Stimulated activated CD8-positive, alpha-beta memory T cell treated with anti-CD3 and anti-CD28 coated beads, Interleukin-12 subunit alpha, Interleukin-12 subunit beta, amount 100 ng/mL, for 1 hour (primary cell): ENCODE results near the gene RECK.

Source experiments
- DNase-seq: peaks from one replicate; pipeline ENCODE4 v3.0.0-alpha.2; 2020; ENCODE audit warnings: low read depth

RECK gene

DNA sequence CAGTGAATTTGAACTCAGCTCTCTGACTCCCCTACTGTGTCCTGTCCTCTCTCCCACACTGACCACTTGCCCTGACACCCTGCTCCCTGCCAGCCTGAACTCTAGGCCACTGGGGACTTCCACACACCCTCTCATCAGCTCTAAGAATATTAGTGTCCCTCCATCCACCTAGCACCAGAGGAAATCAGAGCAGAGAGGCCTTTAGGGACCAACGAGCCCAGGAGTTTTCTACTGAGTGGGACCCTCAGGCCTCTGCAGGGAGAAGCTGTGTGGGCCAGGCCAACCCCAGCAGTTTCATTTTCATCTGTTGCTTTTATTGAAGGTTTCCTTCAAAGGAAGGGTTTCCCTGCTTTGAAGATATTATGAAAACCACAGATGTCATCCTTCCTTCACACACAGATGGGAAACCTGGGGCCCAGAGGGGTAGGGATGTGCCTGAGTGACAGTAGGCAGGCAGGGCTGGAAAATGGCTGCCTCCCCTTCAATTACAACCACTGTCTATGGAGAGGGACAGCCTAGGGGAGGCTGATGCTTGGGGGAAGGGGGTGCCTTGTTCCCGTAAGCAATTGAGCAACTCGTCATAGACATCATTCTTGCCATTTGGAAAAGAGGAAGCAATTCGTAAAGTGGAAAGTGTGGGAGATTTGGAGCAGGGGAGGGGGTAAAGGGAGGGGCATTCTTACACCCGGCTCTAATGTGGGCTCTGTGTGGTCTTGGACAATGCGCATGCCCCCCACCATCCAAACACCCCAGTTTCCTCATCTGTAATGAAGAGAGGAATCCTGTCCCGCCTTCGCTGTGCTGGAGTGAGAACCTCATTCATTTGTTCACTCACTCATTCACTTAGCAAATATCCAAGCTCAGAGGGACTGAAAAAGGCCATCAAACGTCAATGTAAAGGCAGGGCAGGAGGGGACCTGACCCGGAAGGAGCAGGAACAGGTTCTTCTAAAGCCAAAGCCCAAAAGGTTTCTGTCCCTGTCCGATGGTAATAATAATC, 103.7 kb downstream of the RECK start:
- no peak for DNase-seq

DNA sequence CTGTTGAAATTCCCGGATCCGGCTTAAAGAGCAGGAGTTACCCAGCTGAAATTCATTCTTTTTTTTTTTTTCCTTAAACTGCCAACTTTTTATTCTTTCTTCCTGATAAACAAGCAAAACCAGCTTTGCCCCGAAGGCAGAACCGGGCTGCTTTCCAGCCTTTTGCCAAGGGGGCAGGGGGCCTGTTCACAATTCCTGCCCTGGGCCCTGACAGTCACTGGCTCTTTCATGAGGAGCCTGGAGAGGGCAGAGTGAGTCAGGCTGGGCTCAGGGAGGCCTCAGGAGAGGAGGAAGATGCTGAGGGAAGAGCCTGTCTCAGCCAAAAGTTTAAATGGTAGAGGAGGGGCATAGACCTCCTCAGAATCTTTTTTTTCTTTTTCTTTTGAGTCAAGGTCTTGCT, 104.6 kb downstream of the RECK start:
- no peak for DNase-seq

DNA sequence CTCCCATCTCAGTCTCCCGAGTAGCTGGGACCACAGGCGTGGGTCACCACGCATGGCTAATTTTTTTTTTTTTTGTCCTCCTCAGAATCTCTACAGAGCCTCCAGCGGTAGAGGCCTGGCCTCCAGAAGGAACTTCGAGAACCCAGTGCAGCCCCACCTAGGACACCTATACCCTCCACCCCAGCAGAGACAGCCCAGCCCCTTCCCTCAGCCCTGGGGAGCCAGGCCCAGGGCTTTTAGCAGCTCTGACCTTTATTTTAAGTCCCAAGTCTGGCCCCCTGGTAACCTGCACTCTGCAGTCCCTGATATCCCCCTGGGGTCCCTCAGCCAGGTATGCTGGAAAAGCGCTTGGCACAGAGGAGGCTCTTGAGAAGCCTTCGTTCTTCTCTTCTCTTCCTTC, 105.0 kb downstream of the RECK start:
- DNase-seq = no peak

DNA sequence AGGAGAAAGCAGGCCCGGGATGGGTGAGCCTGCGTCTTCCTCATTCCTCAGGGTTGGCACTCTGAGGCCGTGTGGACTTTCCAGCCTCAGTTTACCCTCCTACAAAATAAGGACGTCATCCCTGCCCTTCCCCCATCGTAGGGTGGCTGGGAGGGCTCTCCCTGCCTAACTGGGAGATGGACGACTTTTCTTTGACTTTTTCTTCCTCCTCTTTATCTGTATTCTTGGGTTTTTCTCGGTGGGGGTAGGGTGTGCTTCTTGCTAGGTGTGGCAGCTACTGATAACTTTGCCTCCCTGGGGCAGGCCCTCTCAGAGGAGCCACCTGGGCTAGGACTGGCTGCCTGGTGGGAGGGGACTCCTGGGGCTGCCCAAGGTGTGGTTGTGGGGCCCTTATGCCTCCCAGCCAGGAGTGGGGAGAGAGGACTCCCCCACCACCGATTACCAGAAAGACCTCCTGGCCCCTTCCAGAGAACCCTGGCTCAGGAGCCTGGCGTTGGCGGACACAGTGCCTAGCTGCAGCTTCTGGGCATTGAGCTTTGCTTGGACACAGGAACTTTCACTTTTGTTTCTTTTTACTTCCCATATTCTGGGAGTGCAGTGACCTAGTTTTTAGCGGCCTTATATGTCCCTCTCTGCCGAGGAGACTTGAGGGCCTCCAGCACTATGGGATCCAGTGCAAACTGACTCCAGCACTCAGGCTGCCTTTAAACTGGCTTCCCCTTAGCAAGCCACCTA, 106.0 kb downstream of the RECK start:
- DNase-seq = no peak

DNA sequence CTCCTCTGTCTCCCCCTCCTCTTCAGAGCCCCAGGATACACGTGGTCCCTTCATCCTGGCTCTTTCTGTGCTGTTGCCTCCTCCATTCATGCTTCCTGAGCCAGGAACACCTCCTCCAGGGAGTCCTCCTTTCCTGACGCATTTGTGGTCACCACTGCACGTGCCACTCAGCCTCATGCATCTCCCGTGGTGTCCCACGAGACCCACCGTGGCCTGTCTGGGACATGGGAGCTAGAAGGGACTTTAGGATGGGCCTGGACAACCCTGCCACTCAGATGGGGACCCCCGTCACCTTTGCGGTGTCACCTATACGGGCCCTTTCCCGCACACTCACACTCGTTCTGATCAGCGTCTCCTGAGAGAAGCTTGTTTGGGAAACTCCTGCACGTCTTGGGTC, 106.5 kb downstream of the RECK start:
- DNase-seq = no peak

DNA sequence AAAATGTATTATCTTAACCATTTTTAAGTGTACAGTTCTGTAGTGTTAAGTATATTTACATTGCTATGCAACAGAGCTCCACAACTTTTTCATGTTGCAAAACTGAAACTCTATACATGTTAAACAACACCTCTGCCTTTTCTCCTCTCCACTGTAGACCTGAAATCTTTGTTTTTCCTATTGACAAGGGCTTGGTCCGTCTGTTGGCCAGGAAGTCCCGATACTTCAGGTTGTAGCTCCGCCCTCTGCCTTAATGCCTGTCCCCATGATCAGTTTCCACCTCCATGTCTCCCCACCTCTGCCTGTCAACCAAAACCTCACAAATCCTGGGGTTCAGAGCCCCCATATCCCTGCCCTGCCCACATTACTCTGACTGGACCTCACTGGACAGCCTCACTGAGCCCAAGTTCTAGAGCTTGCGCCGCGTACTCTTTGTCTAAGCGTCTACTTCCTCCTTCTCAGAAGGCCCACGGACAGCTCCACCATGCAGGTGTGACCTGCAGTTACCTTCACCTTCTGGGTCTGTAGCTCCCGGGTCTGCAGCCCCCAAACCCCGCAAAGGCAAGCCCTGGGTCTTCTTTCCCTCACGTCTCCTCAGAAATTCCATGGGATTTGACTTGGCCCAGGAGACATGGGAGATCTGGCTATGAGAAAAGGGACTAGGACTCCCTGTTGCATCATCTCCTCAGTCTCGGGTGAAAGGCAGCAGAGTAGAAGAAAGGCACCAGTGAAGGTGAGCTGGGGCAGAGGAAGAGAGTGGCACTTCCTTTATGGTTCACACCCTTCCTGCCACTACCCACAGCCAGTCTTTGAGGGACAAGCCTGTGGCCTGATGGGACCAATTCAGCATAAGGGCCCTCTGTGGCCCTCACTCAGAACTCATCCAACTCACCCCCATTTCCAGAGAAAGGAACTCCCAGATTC, 107.9 kb downstream of the RECK start:
- DNase-seq = no peak

DNA sequence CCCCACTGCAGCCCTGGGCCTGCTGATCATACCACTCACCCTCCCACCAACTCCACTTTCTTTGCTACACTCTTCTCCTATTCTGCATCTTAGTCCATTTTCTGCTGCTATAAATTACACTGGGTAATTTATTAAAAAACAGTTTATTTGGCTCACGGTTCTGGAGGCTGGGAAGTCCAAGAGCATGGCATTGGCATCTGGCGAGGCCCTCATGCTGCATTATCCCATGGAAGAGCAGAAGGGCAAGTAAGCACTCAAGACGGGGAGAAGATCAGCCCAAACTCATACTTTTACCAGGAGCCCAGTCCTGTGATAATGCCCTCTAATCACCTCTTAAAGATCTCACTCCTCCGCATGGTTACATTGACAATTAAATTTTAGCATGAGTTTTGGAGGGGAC, 109.3 kb downstream of the RECK start:
- no peak for DNase-seq

DNA sequence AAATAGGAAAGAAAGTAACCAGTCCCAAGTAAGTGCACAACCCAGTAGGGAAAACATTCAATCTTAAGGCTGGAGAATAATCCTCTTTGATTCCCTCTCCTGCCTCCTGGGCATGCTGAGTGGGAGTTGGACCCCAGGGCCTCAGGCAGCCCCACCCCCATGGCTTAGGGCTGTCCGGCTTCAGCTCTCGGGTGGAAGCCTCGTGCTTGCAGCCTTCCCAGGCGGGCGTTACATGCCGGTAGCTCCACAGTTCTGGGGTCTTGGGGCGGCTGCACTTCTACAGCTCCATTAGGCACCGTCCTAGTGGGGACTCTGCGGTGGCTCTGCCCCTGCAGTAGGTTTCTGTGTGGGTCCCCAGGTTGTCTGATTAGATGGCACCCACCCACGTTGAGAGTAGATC, 109.9 kb downstream of the RECK start:
- no peak for DNase-seq

DNA sequence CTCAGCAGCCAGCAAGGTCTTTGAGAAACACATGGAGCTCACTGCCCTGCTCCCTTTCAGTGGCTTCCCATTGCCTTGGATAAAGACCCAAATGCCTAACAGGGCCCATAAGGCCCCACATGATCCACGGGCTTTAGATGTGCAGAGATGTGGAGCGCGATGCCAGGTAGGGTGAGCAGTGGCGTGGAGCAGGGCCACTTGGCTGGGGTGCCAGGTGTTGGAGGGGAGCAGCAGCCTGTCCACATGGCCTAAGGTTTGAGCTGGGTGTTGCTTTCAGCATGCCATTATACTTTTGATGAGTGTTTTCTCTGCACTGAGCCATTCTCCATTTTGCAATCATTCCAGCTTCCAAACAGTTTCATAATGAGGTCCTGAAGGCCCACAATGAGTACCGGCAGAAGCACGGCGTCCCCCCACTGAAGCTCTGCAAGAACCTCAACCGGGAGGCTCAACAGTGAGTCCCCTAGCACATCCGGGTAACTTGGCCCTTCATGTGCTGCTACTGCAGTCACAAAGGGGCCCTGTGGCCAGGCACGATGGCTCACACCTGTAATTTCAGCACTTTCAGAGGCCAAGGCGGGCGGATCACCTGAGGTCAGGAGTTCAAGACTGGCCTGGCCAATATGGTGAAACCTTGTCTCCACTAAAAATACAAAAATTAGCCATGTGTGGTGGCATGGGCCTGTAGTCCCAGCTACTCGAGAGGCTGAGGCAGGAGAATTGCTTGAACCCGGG, 110.9 kb downstream of the RECK start:
- no peak for DNase-seq

DNA sequence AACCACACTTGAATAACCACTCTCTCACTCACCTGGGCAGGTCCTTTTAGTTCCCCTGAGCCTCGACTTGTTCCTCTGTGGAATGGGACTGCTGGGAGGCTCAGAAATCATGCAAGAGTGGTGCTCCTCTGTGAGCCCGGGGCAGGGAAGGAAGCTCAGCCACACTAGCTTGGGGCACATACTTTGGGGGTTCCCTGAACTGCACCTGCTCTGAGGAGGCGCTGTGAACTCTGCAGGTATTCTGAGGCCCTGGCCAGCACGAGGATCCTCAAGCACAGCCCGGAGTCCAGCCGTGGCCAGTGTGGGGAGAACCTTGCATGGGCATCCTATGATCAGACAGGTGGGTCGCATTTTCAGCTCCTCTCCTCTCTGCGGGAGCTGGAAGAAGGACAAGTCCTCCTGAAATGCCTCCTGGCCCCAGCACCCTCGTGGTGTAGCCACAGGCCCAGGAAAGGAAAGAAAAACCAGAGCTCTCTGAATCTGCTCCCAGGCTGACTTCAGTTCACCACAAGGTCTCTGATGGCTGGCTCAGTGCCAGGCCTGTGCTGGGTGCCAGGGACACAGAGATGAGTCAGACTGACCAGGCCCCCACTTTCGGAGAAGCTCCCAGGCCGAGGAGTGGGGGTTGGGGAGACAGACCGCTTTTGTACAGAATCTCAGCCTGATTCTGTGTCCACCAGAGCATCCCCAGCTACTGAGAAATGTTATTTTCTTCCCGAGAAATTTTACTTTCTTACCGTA, 111.8 kb downstream of the RECK start:
- DNase-seq = peak; percentile 67

DNA sequence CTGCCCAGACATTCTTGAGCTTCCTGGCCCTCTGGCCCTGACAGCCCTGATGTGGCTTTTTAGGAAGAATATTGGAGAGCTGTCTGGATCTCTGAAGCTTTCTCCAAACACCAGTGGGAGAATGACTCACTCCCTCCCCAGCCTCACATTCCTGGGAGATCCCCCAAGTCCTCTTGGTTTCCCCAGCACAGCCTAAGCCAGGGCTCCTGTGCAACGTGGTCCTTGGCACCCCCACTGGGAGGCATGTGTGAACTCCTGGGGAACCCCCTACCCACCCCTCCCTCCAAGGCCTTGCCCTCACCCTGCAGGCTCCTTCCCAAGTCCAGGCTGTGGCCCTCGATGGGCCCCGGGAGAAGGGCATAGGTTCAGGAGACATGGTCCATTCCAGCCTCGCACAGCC, 112.5 kb downstream of the RECK start:
- no peak for DNase-seq

DNA sequence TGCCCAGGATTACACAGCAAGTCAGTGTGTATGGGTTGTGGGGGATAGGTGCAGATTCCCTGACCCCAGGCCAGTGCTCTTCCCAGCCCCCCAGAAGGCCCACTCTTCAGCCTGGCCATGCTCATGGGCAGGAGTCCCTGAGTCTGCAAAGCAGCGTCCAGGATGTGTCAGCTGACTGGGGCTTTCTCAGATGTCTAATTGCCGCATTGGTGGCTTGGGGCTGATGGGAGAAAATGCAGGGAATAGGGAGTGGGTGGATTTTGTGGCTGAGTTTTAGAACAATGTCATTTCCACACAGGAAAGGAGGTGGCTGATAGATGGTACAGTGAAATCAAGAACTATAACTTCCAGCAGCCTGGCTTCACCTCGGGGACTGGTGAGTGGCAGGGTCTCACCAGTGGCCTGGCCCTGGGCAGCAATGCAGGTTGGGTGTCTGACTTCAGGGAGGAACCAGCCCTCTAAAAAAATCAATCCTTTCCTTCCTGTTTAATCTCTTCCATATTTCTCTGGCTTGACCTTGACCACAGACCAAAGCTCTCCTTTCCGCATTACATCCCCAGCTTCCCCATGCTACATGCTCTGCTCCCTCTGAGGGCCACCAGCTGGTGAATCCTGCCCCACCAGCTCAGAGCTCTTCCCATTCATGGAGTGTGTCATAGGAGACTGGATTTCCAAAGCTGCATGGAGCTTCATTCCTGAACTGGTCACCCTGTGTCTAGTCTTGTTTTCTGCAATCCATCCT, 114.0 kb downstream of the RECK start:
- no peak for DNase-seq

DNA sequence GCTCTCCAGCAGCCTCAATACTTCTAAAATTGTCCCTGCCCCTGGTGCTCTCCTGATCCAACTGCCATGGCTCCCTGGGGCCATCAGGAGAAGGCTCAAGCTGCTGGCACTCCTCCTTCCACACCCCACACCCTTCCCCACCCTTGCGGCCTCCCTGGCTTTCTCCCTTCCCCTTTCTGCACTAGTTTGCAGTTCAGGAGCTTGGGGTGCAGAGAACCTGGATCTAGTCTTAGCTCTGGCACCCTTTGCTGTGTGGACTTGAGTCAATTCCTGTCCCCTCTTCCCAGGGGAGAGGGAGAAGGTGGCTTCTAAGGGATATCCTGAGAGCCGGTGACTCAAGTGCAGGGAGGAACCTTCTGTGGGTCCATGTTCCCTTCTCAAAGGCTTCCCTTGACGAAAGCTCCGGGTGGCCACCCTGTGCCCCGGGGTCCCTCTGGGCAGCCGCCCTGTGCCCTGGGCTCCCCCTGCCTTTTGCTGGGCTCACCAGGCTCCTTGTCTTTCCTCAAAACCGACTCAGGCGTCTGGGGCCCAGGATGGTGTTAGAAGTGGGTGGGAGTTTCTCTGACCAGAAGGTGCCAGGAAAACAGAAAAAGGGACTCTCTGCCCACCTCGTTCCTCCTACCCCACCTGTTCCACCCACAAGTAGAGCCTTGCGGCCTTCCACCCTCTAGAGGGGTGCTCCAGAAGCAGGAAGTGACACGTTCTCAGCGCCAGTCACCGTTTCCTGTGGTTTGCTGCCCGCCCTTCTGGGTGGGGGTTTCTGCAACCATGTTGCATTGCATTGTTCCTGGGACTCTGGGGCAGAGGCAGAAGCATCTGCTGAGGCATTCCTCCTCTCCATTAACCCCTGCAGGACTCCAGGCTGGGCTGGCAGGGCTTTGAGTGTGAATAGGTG, 114.8 kb downstream of the RECK start:
- DNase-seq = peak; percentile 85

DNA sequence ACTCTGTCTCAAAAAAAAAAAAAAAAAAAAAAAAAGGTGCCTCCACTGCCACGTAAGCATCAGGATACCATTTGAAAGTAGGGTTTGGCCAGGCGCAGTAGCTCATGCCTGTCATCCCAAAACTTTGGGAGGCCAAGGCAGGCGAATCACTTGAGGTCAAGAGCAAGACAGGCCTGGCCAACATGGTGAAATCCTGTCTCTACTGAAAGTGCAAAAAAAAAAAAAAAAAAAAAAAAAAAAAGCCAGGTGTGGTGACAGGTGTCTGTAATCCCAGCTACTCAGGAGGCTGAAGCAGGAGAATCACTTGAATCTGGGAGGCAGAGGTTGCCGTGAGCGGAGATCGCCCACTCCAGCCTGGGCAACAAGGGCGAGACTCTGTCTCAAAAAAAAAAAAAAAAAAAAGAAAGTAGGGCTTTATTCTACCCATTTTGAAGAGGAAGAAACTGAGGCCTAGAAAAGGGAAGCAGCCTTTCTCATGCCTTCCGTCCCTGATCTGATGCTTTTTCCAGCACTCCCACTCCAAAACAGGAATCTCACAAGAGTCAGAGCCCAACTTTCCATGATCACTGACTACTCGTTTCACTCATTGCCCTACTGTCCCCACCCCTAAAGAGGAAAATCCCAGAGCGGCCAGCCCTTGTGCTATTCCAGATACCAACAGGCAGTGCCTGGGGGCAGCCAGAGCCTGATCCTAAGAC, 116.2 kb downstream of the RECK start:
- no peak for DNase-seq

DNA sequence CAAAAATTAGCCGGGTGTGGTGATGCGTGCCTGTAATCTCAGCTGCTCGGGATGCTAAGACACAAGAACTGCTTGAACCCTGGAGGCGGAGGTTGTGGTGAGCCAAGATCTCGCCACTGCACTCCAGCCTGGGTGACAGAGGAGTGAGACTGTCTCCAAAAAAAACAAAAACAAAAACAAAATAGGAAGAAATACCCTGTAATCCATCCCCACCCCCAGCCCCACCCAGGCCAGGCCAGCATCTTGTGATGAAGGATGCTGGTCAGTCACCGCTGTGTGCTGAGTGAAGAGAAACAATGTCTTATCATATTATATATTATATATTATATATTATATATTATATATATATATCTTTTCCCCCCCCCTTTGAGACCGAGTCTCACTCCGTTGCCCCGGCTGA, 117.0 kb downstream of the RECK start:
- DNase-seq = no peak

DNA sequence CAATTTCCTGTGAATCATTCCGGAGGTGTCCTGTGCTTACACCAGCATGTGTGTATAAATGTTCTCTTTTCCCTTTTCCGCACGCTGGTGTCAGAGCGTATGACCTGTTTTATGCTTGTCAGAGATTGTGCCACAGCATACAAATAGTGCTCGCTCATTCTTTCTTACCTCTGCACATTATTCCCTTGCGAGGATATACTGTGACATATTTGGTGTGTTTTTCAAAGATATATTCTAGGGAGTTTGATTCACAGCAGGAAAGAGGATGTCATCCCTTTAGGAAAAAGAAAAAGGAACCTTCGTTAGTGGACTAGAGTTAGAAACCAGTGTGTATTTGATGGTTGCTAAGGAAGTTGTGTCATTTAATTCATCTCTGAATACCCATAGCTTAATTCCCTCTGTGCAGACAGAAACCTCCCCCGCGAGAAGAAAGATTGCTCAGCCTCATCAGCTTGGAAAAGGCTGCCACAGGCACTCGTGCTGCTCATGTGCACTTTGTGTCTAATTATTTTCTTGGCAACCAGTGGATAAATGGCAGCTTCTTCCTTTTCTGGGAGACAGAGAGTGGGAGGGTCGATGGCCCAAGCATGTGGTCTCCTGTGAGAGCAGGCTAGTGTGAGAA, 117.7 kb downstream of the RECK start:
- DNase-seq = no peak

DNA sequence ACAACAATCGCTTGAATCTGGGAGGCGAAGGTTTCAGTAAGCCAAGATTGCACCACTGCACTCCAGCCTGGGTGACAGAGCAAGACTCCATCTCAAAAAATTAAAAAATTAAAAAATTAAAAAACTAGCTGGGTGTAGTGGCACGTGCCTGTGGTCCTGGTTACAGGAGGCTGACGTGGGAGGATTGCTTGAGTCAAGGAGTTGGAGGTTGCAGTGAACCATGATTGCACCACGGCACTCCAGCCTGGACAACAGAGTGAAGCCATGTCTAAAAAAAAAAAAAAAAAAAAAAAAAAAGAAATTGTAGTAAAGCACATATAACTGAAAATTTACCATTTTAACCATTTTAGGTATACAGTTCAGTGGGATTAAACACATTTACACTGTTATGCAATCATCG, 119.4 kb downstream of the RECK start:
- no peak for DNase-seq

DNA sequence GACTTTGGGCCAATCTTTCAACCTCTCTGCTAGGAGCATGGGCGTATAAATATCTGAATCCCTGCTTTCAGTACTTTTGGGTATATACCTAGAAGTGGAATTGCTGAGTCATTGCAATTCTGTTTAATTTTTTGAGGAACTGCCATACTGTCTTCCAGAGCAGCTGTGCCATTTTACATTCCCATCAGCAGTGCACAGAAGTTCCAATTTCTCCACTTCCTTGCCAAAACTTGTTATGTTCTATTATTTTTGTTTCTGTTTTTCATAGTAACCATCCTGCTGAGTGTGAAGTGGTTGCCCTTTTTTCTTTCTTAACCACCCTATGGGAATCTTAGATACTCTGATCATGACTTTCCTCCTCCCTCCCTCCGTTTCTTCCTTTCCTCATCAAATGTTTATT, 121.4 kb downstream of the RECK start:
- no peak for DNase-seq
